IMR-90 (cell line): ENCODE data around the gene IL20. TPM values are rescaled to one million over a fixed set of nuclear protein-coding genes. Genes with fewer than 3 reads are reported as not detected.

ENCODE experiments used
- ATAC-seq: fragments of 200-7000 bp; cut with Tn5 transposase; 2 replicates; pipeline ENCODE4 v1.9.1; 2020; ENCODE audit warnings: low read depth, mild to moderate bottlenecking, moderate library complexity
- BruUV-seq: library from RNA; stranded (reverse); fragments of 400-500 nt; replicated peaks from 2 replicates; lab custom pipeline; 2021; lab: Mats Ljungman, UMichigan
- CTCF ChIA-PET: fragments of 300-600 bp; formaldehyde crosslinking; extraction: SDS; loops from one replicate; lab custom pipeline; 2021; ENCODE audit warnings: antibody characterized with exemption; lab: Yijun Ruan, JAX
- POLR2A ChIA-PET: fragments of 300-600 bp; sonication (Branson Sonifier 250); formaldehyde crosslinking; loops from one replicate; lab custom pipeline; 2022; ENCODE audit warnings: antibody characterized with exemption; ENCODE audit not compliant: unreplicated experiment; lab: Charles Lee
- DNase-seq: peaks from one replicate; pipeline ENCODE4 v3.0.0; 2013
- H2AFZ ChIP-seq: replicated peaks from 2 replicates; pipeline ENCODE3; 2013; ENCODE audit warnings: low read length, mild to moderate bottlenecking; ENCODE audit not compliant: poor library complexity
- H2AK5ac ChIP-seq: 2 replicates; pipeline ENCODE4 v1.6.1; 2013; ENCODE audit warnings: low read depth, low read length, inconsistent platforms
- H2AK9ac ChIP-seq: replicated peaks from 2 replicates; pipeline ENCODE3; 2013; ENCODE audit warnings: mild to moderate bottlenecking, low read depth, low read length, moderate library complexity; ENCODE audit not compliant: poor library complexity
- H2BK120ac ChIP-seq: 2 replicates; pipeline ENCODE4 v1.6.1; 2013; ENCODE audit warnings: low read depth, low read length, inconsistent platforms
- H2BK15ac ChIP-seq: 3 replicates; pipeline ENCODE4 v1.6.1; 2013; ENCODE audit warnings: low read depth, low read length, inconsistent platforms
- H2BK20ac ChIP-seq: 2 replicates; pipeline ENCODE4 v1.6.1; 2013; ENCODE audit warnings: low read depth, mild to moderate bottlenecking, inconsistent platforms, low read length, moderate library complexity
- H2BK5ac ChIP-seq: 2 replicates; pipeline ENCODE4 v1.6.1; 2013; ENCODE audit warnings: mild to moderate bottlenecking, low read depth, low read length, inconsistent platforms; ENCODE audit not compliant: poor library complexity, severe bottlenecking
- H3K14ac ChIP-seq: replicated peaks from 2 replicates; pipeline ENCODE4 v1.6.1; 2013; ENCODE audit warnings: low read depth, low read length, inconsistent platforms
- H3K18ac ChIP-seq: 2 replicates; pipeline ENCODE4 v1.6.1; 2013; ENCODE audit warnings: low read depth, low read length, control low read depth
- H3K23ac ChIP-seq: 2 replicates; pipeline ENCODE4 v1.6.1; 2013; ENCODE audit warnings: low read depth, low read length, inconsistent platforms
- H3K27ac ChIP-seq: 2 replicates; pipeline ENCODE4 v1.5.1; 2013; ENCODE audit warnings: mild to moderate bottlenecking, control low read depth, low read length; ENCODE audit not compliant: insufficient read depth
- H3K27me3 ChIP-seq: 2 replicates; pipeline ENCODE4 v1.6.1; 2013; ENCODE audit warnings: low read length; ENCODE audit not compliant: control insufficient read depth, insufficient read depth
- H3K36me3 ChIP-seq: 2 replicates; pipeline ENCODE4 v1.6.1; 2013; ENCODE audit warnings: low read length, mixed read lengths; ENCODE audit not compliant: control insufficient read depth, insufficient read depth
- H3K4ac ChIP-seq: 2 replicates; pipeline ENCODE4 v1.6.1; 2013; ENCODE audit warnings: low read depth, low read length, inconsistent platforms
- H3K4me1 ChIP-seq: 2 replicates; pipeline ENCODE4 v1.6.1; 2013; ENCODE audit warnings: low read length, mixed read lengths; ENCODE audit not compliant: control insufficient read depth, insufficient read depth
- H3K4me2 ChIP-seq: 2 replicates; pipeline ENCODE4 v1.6.1; 2013; ENCODE audit warnings: low read depth, mild to moderate bottlenecking, control low read depth, low read length, moderate library complexity
- H3K4me3 ChIP-seq: 2 replicates; pipeline ENCODE4 v1.5.1; 2013; ENCODE audit warnings: low read depth, mild to moderate bottlenecking, control low read depth, low read length, moderate library complexity; ENCODE audit not compliant: insufficient read depth
- H3K56ac ChIP-seq: 2 replicates; pipeline ENCODE4 v1.6.1; 2013; ENCODE audit warnings: low read length, inconsistent platforms; ENCODE audit not compliant: insufficient read depth; ENCODE audit errors: extremely low read depth
- H3K79me1 ChIP-seq, 2 experiments: 2 replicates each; pipeline ENCODE4 v1.6.1; 2013; ENCODE audit warnings: low read length in 2 of 2, inconsistent platforms in 1 of 2, low read depth in 1 of 2
- H3K9ac ChIP-seq: 2 replicates; pipeline ENCODE4 v1.6.1; 2013; ENCODE audit warnings: low read depth, low read length, control low read depth
- H3K9me1 ChIP-seq: 2 replicates; pipeline ENCODE4 v1.6.1; 2013; ENCODE audit warnings: low read length, inconsistent platforms; ENCODE audit not compliant: insufficient read depth
- H3K9me3 ChIP-seq: 2 replicates; pipeline ENCODE4 v1.6.1; 2013; ENCODE audit warnings: low read length; ENCODE audit not compliant: control insufficient read depth, insufficient read depth
- H4K20me1 ChIP-seq: 2 replicates; pipeline ENCODE4 v1.6.1; 2013; ENCODE audit warnings: low read length, inconsistent platforms; ENCODE audit not compliant: insufficient read depth
- H4K5ac ChIP-seq: 2 replicates; pipeline ENCODE4 v1.6.1; 2013; ENCODE audit warnings: mild to moderate bottlenecking, low read depth, low read length, control low read depth
- H4K8ac ChIP-seq, 2 experiments: 2 replicates each; pipeline ENCODE4 v1.6.1; 2013; ENCODE audit warnings: low read depth in 2 of 2, low read length in 2 of 2, control low read depth in 1 of 2, inconsistent platforms in 1 of 2
- H4K91ac ChIP-seq: 2 replicates; pipeline ENCODE4 v1.6.1; 2013; ENCODE audit warnings: low read depth, low read length, inconsistent platforms; ENCODE audit not compliant: insufficient read depth
- MAFK ChIP-seq: IDR thresholded peaks from 2 replicates; pipeline ENCODE4 v1.6.1; 2012; ENCODE audit warnings: low read depth, low read length, improper control_type of control experiment
- MAZ ChIP-seq: IDR thresholded peaks from 2 replicates; pipeline ENCODE4 v1.6.1; 2012; ENCODE audit warnings: low read depth, mild to moderate bottlenecking, low read length, improper control_type of control experiment, moderate library complexity, borderline replicate concordance
- NFE2L2 ChIP-seq: fragments of 150-350 bp; IDR thresholded peaks from 2 replicates; pipeline ENCODE4 v1.6.1; 2016; ENCODE audit warnings: low read depth, mild to moderate bottlenecking, low read length
- POLR2A ChIP-seq: IDR thresholded peaks from 2 replicates; pipeline ENCODE4 v1.6.1; 2012; ENCODE audit warnings: mild to moderate bottlenecking, low read depth, low read length
- RFX5 ChIP-seq: IDR thresholded peaks from 2 replicates; pipeline ENCODE4 v1.8.0; 2012; ENCODE audit warnings: low read depth, mild to moderate bottlenecking, low read length, moderate library complexity
- SMC3 ChIP-seq: fragments of 150-350 bp; IDR thresholded peaks from 2 replicates; pipeline ENCODE4 v1.6.1; 2016; ENCODE audit warnings: low read depth, mild to moderate bottlenecking, antibody characterized with exemption, low read length, moderate library complexity
- WGBS, 2 experiments: methylation state at CpG; one replicate each; pipeline versions ENCODE4 v1.1.5 to v1.1.7; 2013; ENCODE audit warnings: missing lambda C conversion rate in 2 of 2; ENCODE audit not compliant: insufficient read length in 1 of 2; ENCODE audit errors: extremely low coverage in 2 of 2; 5-methylcytosine and 5-hydroxymethylcytosine counted together
- dilution Hi-C: fragments of 300-500 bp; cut with HindIII; formaldehyde crosslinking; loops from one replicate; pipeline ENCODE4 v1.14.3; 2018; ENCODE audit warnings: low sequenced_read_pairs; ENCODE audit not compliant: unreplicated experiment
- in situ Hi-C: fragments of 300-500 bp; cut with MboI; formaldehyde crosslinking; loops from 3 replicates; pipeline ENCODE4 v1.14.3; 2019; ENCODE audit warnings: low sequenced_read_pairs, inconsistent platforms, mixed read lengths
- intact Hi-C: fragments of 100-400 bp; cut with micrococcal nuclease; formaldehyde crosslinking; loops from 2 replicates; pipeline ENCODE4 v1.10.0; 2022
- polyA plus RNA-seq, 3 experiments: library from polyadenylated mRNA; depleted of rRNA; stranded (reverse); fragments of >200 nt; gene quantifications; 2 replicates each; pipeline ENCODE4 v1.2.3, GENCODE V29; 2012; ENCODE audit warnings: low replicate concordance in 1 of 3
- total RNA-seq: library from RNA; depleted of rRNA; stranded (reverse); fragments of >200 nt; gene quantifications from 2 replicates; pipeline ENCODE4 v1.2.3, GENCODE V29; 2012
- TF ChIP-seq, protein P1 (sequence below): fragments of 150-350 bp; IDR thresholded peaks from 2 replicates; pipeline ENCODE4 v1.6.1; 2017; ENCODE audit warnings: mild to moderate bottlenecking, antibody characterized with exemption, low read length, low read depth
- TF ChIP-seq, protein P2 (sequence below): fragments of 150-350 bp; IDR thresholded peaks from 2 replicates; pipeline ENCODE4 v1.6.1; 2016; ENCODE audit warnings: low read depth, mild to moderate bottlenecking, low read length, moderate library complexity, borderline replicate concordance
- TF ChIP-seq, protein P3 (sequence below): conservative IDR thresholded peaks from 2 replicates; pipeline ENCODE4 v1.5.1; 2012; ENCODE audit warnings: mild to moderate bottlenecking, low read depth, low read length, improper control_type of control experiment

The IL20 gene
- total and polyA plus RNA-seq, 2 of the 4 experiments (the other 2 are of a cell fraction): not detected

DNA sequence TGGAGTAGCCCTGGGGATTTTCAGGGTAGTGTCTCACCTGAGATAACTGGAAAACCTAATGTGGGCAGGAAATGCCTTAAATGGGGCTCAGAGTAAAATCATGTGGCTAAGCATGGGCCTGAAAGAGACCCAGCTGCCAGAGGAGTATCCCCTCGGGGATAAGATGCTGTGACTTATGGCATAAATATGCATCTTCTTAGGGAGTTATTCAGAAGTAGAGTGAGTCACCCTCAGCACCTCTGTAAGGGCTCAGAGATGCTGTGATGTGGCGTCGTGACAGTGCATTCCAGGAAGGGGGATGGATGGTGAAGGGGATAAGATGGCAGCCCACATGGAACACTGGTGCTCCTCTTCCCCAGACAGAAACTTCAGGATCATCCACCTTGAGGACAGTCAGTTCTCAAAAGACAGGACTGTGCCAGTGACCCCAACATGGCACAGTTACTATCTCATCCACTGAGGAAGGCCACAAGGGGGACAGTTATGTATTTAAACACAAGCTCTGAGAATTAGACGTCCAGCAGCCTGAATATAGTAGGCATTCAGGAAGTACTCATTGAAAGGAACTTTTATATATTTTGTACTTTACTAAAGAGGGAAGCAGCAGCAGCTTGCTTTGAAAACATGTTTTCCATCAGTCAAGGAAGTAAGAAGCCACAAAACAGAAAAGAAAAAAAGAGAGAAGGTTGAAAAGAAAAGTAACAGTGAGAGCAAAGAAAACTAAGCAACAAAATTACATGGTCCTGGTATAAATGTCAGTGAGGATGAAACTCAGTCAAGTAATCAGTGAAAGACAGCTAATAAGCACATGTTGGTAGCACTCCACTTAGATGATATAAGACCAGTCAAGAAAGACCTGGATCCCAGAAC, 40.1 kb downstream of the IL20 start (continued):
- TF ChIP-seq NFE2L2: peak; percentile 82
- no peak for TF ChIP-seq SMC3
- no peak for TF ChIP-seq RFX5

GRCh38 chr1:206907304-206907991, 42.0 kb downstream of the IL20 start:
- Histone ChIP-seq H3K36me3 (no peaks in the 10 kb centered on the region), H3K27ac (no peak overlapping the region), H4K8ac (peak overlapping the region in 1 of 2 experiments; percentile 38; a peak in 1 of 4 replicates), H3K9ac (no peak overlapping the region), H3K18ac (no peak overlapping the region), H3K9me3 (no peaks in the 10 kb centered on the region), H2AK5ac (peak overlapping the region; percentile 70; the same call in 1 of the 2 replicates), H3K79me1 (peaks cover 0 to 11% of the 10 kb centered on the region in 2 experiments; a peak in 2 of 4 replicates), H2AK9ac (peak overlapping the region; percentile 68), H3K9me1 (peaks cover 18% of the 10 kb centered on the region), H2AFZ (no peak overlapping the region), H3K23ac (no peak overlapping the region), H3K4me1 (peaks cover 9% of the 10 kb centered on the region), H4K20me1 (no peaks in the 10 kb centered on the region), H2BK15ac (peak overlapping the region; percentile 79; the same call in 1 of the 3 replicates), H3K14ac (no peak overlapping the region; the same call in 1 of the 2 replicates), H3K27me3 (peaks cover 7% of the 10 kb centered on the region; the same call in 1 of the 2 replicates), H4K91ac (peak overlapping the region; percentile 55; the same call in 1 of the 2 replicates), H2BK120ac (peak overlapping the region; percentile 82), H4K5ac (no peak overlapping the region), H2BK5ac (no peak overlapping the region), H2BK20ac (peak overlapping the region; percentile 75; the same call in 1 of the 2 replicates), H3K4ac (peak overlapping the region; percentile 86), H3K4me2 (no peak overlapping the region), H3K4me3 (no peak overlapping the region), H3K56ac (no peak overlapping the region)
- BruUV-seq: no TSS peak
- CTCF ChIA-PET: interaction anchor here (2.3 kb wide), 1 partner anchor 173 kb away, joined by 12 read pairs; no protein-coding TSS in a partner anchor
- no peak for ATAC-seq
- 91% methylated on average over 16 of the region's 23 CpGs; no CpG with 5 or more reads in 1 of the 2 experiments for WGBS, 2 experiments
- dilution Hi-C loops (no loop called here), intact Hi-C loops (no loop called here), in situ Hi-C loops (no loop called here)
- POLR2A ChIA-PET: no interaction called here
- TF ChIP-seq, protein P1, sequence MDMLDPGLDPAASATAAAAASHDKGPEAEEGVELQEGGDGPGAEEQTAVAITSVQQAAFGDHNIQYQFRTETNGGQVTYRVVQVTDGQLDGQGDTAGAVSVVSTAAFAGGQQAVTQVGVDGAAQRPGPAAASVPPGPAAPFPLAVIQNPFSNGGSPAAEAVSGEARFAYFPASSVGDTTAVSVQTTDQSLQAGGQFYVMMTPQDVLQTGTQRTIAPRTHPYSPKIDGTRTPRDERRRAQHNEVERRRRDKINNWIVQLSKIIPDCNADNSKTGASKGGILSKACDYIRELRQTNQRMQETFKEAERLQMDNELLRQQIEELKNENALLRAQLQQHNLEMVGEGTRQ: no peak
- TF ChIP-seq POLR2A (no peak), MAZ (no peak), MAFK (no peak), RFX5 (no peak)
- TF ChIP-seq, protein P2, sequence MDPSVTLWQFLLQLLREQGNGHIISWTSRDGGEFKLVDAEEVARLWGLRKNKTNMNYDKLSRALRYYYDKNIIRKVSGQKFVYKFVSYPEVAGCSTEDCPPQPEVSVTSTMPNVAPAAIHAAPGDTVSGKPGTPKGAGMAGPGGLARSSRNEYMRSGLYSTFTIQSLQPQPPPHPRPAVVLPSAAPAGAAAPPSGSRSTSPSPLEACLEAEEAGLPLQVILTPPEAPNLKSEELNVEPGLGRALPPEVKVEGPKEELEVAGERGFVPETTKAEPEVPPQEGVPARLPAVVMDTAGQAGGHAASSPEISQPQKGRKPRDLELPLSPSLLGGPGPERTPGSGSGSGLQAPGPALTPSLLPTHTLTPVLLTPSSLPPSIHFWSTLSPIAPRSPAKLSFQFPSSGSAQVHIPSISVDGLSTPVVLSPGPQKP: no peak
- TF ChIP-seq, protein P3, sequence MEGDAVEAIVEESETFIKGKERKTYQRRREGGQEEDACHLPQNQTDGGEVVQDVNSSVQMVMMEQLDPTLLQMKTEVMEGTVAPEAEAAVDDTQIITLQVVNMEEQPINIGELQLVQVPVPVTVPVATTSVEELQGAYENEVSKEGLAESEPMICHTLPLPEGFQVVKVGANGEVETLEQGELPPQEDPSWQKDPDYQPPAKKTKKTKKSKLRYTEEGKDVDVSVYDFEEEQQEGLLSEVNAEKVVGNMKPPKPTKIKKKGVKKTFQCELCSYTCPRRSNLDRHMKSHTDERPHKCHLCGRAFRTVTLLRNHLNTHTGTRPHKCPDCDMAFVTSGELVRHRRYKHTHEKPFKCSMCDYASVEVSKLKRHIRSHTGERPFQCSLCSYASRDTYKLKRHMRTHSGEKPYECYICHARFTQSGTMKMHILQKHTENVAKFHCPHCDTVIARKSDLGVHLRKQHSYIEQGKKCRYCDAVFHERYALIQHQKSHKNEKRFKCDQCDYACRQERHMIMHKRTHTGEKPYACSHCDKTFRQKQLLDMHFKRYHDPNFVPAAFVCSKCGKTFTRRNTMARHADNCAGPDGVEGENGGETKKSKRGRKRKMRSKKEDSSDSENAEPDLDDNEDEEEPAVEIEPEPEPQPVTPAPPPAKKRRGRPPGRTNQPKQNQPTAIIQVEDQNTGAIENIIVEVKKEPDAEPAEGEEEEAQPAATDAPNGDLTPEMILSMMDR: 0 out of 2 replicates have a peak, but pooled peaks have one; percentile 19
- no peak for DNase-seq
